SK-N-SH (cell line): ENCODE data around the gene RABGGTA. TPM values are rescaled to one million over a fixed set of nuclear protein-coding genes. Genes with fewer than 3 reads are reported as not detected.

Experiments used
- CTCF ChIA-PET: fragments of 300-600, 350-600 bp; formaldehyde crosslinking; extraction: SDS; loops from one replicate; lab custom pipeline; 2021; lab: Yijun Ruan, JAX
- POLR2A ChIA-PET: fragments of 350-600 bp; sonication (Branson Sonifier 250); formaldehyde crosslinking; extraction: SDS; loops from one replicate; lab custom pipeline; 2020; ENCODE audit warnings: antibody characterized with exemption, inconsistent platforms; lab: Yijun Ruan, JAX
- DNase-seq: peaks from one replicate; pipeline ENCODE4 v3.0.0; 2012
- H2AFZ ChIP-seq: fragments of 200-600 bp; sonication (generic); 2 replicates; pipeline ENCODE4 v1.8.1; 2016; ENCODE audit warnings: antibody characterized with exemption, mild to moderate bottlenecking, low read depth
- H3F3A ChIP-seq: fragments of 200-600 bp; sonication (generic); replicated peaks from 2 replicates; pipeline ENCODE3; 2016; ENCODE audit warnings: antibody characterized with exemption, mild to moderate bottlenecking; ENCODE audit not compliant: insufficient read depth
- H3K27ac ChIP-seq, 2 experiments: fragments of 200-500 bp in 1 of 2; fragments of 200-600 bp in 1 of 2; sonication (Bioruptor generic) in 1 of 2; sonication (generic), shearing (Covaris generic) in 1 of 2; 2 replicates each; pipeline versions ENCODE4 v1.5.1 to v1.6.1; 2014 to 2016; ENCODE audit warnings: low read depth in 2 of 2, inconsistent platforms in 1 of 2, low read length in 1 of 2, mild to moderate bottlenecking in 1 of 2, mixed read lengths in 1 of 2
- H3K27me3 ChIP-seq: fragments of 200-600 bp; sonication (generic), shearing (Covaris generic); 2 replicates; pipeline ENCODE4 v1.6.1; 2016; ENCODE audit warnings: mixed run types; ENCODE audit not compliant: insufficient read depth
- H3K36me3 ChIP-seq, 2 experiments: fragments of 200-500 bp in 1 of 2; fragments of 200-600 bp in 1 of 2; sonication (Bioruptor generic) in 1 of 2; sonication (generic) in 1 of 2; replicated peaks in 1 of 2; 2 replicates each; pipeline versions ENCODE3 to v1.5.1; 2014 to 2016; ENCODE audit warnings: low read length in 1 of 2, mild to moderate bottlenecking in 1 of 2; ENCODE audit not compliant: insufficient read depth in 2 of 2, control insufficient read depth in 1 of 2
- H3K4me1 ChIP-seq, 2 experiments: fragments of 200-500 bp in 1 of 2; fragments of 200-600 bp in 1 of 2; sonication (Bioruptor generic) in 1 of 2; sonication (generic), shearing (Covaris generic) in 1 of 2; 2 replicates each; pipeline versions ENCODE4 v1.5.1 to v1.6.1; 2014 to 2016; ENCODE audit warnings: low read depth in 1 of 2, low read length in 1 of 2, mixed run types in 1 of 2; ENCODE audit not compliant: insufficient read depth in 2 of 2, control insufficient read depth in 1 of 2
- H3K4me2 ChIP-seq: fragments of 200-600 bp; sonication (generic), shearing (Covaris generic); 2 replicates; pipeline ENCODE4 v1.6.1; 2017; ENCODE audit warnings: mixed run types
- H3K4me3 ChIP-seq, 2 experiments: fragments of 200-500 bp in 1 of 2; fragments of 200-600 bp in 1 of 2; sonication (Bioruptor generic) in 1 of 2; sonication (generic), shearing (Covaris generic) in 1 of 2; 2 replicates each; pipeline versions ENCODE4 v1.5.1 to v1.8.1; 2014 to 2016; ENCODE audit warnings: low read depth in 2 of 2, inconsistent platforms in 1 of 2, low read length in 1 of 2, mild to moderate bottlenecking in 1 of 2, mixed read lengths in 1 of 2, moderate library complexity in 1 of 2
- H3K79me2 ChIP-seq: fragments of 200-600 bp; sonication (generic); 2 replicates; pipeline ENCODE4 v1.8.1; 2017; ENCODE audit warnings: mild to moderate bottlenecking; ENCODE audit not compliant: insufficient read depth
- H3K9ac ChIP-seq: fragments of 200-600 bp; sonication (generic); 2 replicates; pipeline ENCODE4 v1.6.1; 2017; ENCODE audit warnings: mixed run types
- H3K9me2 ChIP-seq: fragments of 200-600 bp; sonication (generic); 2 replicates; pipeline ENCODE4 v1.6.1; 2017; ENCODE audit warnings: mixed run types
- H3K9me3 ChIP-seq: fragments of 200-600 bp; sonication (generic); 2 replicates; pipeline ENCODE4 v1.6.1; 2017; ENCODE audit warnings: mixed run types, mild to moderate bottlenecking, moderate library complexity
- H4K20me1 ChIP-seq: fragments of 200-600 bp; sonication (generic); 2 replicates; pipeline ENCODE4 v1.6.1; 2017; ENCODE audit warnings: mild to moderate bottlenecking, mixed run types; ENCODE audit not compliant: insufficient read depth
- CHD2 ChIP-seq: fragments of 150-350 bp; IDR thresholded peaks from 2 replicates; pipeline ENCODE4 v1.6.1; 2018; ENCODE audit warnings: low read length; ENCODE audit not compliant: partially characterized antibody
- ELF1 ChIP-seq: IDR thresholded peaks from 2 replicates; pipeline ENCODE4 v1.4.0; 2012
- EZH2phosphoT487 ChIP-seq: fragments of 200-600 bp; sonication (generic); IDR thresholded peaks from 2 replicates; pipeline ENCODE4 v1.6.1; 2017; ENCODE audit warnings: low read depth, mixed run types, mild to moderate bottlenecking, antibody characterized with exemption, moderate library complexity, borderline replicate concordance
- FOXJ3 ChIP-seq: sonication (generic); formaldehyde crosslinking; IDR thresholded peaks from 2 replicates; pipeline ENCODE4 v1.5.1; 2020; ENCODE audit warnings: mild to moderate bottlenecking, missing genetic modification reagents
- GABPA ChIP-seq: IDR thresholded peaks from 2 replicates; pipeline ENCODE4 v1.4.0; 2012; ENCODE audit warnings: low read depth, mild to moderate bottlenecking
- GATA2 ChIP-seq: sonication (generic); formaldehyde crosslinking; IDR thresholded peaks from 2 replicates; pipeline ENCODE4 v1.5.0; 2020; ENCODE audit warnings: mild to moderate bottlenecking, missing genetic modification reagents
- IRF3 ChIP-seq: fragments of 150-350 bp; IDR thresholded peaks from 2 replicates; pipeline ENCODE4 v1.6.1; 2016; ENCODE audit warnings: mild to moderate bottlenecking, low read depth, low read length
- JUND ChIP-seq: IDR thresholded peaks from 2 replicates; pipeline ENCODE4 v1.4.0; 2012
- MAX ChIP-seq: IDR thresholded peaks from 2 replicates; pipeline ENCODE4 v1.4.0; 2012; ENCODE audit warnings: low read depth
- MEF2A ChIP-seq: IDR thresholded peaks from 2 replicates; pipeline ENCODE4 v1.4.0; 2012; ENCODE audit warnings: low read depth, borderline replicate concordance
- MXI1 ChIP-seq: IDR thresholded peaks from 2 replicates; pipeline ENCODE4 v1.6.1; 2012; ENCODE audit warnings: mild to moderate bottlenecking, low read depth, low read length, improper control_type of control experiment
- NFIC ChIP-seq: IDR thresholded peaks from 2 replicates; pipeline ENCODE4 v1.4.0; 2012; ENCODE audit warnings: borderline replicate concordance
- NRF1 ChIP-seq: IDR thresholded peaks from 2 replicates; pipeline ENCODE4 v1.6.1; 2012; ENCODE audit warnings: low read depth, mild to moderate bottlenecking, low read length
- POLR2AphosphoS5 ChIP-seq: IDR thresholded peaks from 2 replicates; pipeline ENCODE4 v1.6.1; 2012; ENCODE audit warnings: low read depth, low read length
- RCOR1 ChIP-seq: fragments of 150-350 bp; IDR thresholded peaks from 2 replicates; pipeline ENCODE4 v1.6.1; 2017; ENCODE audit warnings: antibody characterized with exemption, low read length
- RFX5 ChIP-seq: IDR thresholded peaks from 2 replicates; pipeline ENCODE4 v1.6.1; 2012; ENCODE audit warnings: mild to moderate bottlenecking, improper control_type of control experiment, low read length
- SIN3A ChIP-seq: IDR thresholded peaks from 2 replicates; pipeline ENCODE4 v1.6.1; 2012; ENCODE audit warnings: low read depth, mild to moderate bottlenecking, low read length, moderate library complexity, borderline replicate concordance
- SMC3 ChIP-seq: IDR thresholded peaks from 2 replicates; pipeline ENCODE4 v1.6.1; 2012; ENCODE audit warnings: low read depth, low read length, improper control_type of control experiment
- TAF1 ChIP-seq: IDR thresholded peaks from 2 replicates; pipeline ENCODE4 v1.6.1; 2012; ENCODE audit warnings: low read depth, mild to moderate bottlenecking, low read length, moderate library complexity, borderline replicate concordance
- YY1 ChIP-seq: IDR thresholded peaks from 2 replicates; pipeline ENCODE4 v1.4.0; 2012; ENCODE audit warnings: low read depth, mild to moderate bottlenecking
- ZBTB33 ChIP-seq: IDR thresholded peaks from 2 replicates; pipeline ENCODE4 v1.4.0; 2012; ENCODE audit warnings: low read depth, borderline replicate concordance
- WGBS: methylation state at CpG from one replicate; pipeline ENCODE4 v1.1.6; 2017; ENCODE audit warnings: low lambda C conversion rate; 5-methylcytosine and 5-hydroxymethylcytosine counted together
- polyA plus RNA-seq, 3 experiments: library from polyadenylated mRNA; depleted of rRNA; stranded (reverse); fragments of >200 nt; gene quantifications; 2 replicates each; pipeline ENCODE4 v1.2.3, GENCODE V29; 2012

RABGGTA gene
- polyA plus RNA-seq, 1 of the 3 experiments (the other 2 are of a cell fraction) = 59.4 TPM

DNA sequence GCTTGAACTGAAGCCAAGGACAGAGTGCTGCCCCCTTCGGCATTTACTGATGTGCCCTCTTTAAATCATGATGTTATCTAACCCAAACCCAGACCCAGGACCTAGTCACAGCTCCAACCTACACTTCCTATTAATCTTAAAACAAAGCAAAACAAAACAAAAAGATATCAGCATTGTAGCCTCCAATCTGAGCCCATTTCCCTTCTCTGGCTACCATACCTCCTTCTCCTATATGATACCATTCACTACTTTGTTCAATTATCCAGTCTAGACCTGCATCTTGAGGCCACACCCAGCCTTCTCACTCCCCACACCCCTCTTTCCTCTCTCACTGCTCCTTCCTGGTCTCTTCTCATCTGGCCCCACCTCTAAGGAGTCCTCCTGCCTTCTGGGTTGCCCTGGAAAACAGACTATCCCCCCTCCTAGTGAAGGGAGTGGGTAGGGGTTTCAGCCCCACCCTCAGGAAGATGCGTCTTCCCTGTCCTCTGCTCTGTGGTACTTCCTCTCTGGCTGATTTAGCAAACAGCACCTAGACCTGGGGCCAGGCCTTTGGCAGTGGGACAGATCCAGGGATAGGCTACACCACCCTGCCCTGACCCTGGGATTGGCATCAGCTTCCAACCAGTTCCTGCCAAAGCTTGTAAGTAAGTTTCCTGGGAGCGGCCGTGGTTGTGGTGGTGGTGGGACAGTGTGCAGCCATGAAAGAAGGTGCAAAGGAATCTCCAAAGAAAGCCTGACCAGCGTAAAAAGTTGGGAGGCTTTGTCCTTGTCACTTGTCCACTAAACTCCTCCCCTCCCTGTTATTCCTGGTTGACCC is 43.2 kb upstream of the RABGGTA start:
- Histone ChIP-seq H3K9me2 (no peaks in the 10 kb centered on the region), H3K79me2 (no peaks in the 10 kb centered on the region), H3K4me2 (no peak overlapping the region), H3K9me3 (no peaks in the 10 kb centered on the region), H2AFZ (no peak overlapping the region), H4K20me1 (no peaks in the 10 kb centered on the region), H3K36me3 (peaks cover 0 to 14% of the 10 kb centered on the region in 2 experiments), H3K4me1 (peaks cover 0 to 8% of the 10 kb centered on the region in 2 experiments; a peak in 1 of 4 replicates), H3K9ac (no peak overlapping the region), H3K27me3 (peaks cover 6% of the 10 kb centered on the region; the same call in 1 of the 2 replicates), H3K27ac (no peak overlapping the region), H3F3A (peaks cover 10% of the 10 kb centered on the region), H3K4me3 (no peak overlapping the region)
- POLR2A ChIA-PET = interaction anchor here (0.6 to 1.1 kb wide), 2 partner anchors 64 to 173 kb away, joined by 3 read pairs; partner anchors contain the start of gene EMC9
- CTCF ChIA-PET = interaction anchor here (0.9 to 4.1 kb wide), 8 partner anchors 11 to 122 kb away, joined by 3 to 19 read pairs (median 4); partner anchors contain the start of gene TINF2
- 81% methylated on average over 5 of the region's 5 CpGs for WGBS
- no peak for TF ChIP-seq ELF1
- no peak for TF ChIP-seq MEF2A
- TF ChIP-seq RFX5 = no peak
- TF ChIP-seq GATA2 (CRISPR knock-in tag) = no peak
- no peak for TF ChIP-seq SIN3A
- no peak for TF ChIP-seq MAX
- no peak for TF ChIP-seq POLR2AphosphoS5
- DNase-seq = no peak

DNA sequence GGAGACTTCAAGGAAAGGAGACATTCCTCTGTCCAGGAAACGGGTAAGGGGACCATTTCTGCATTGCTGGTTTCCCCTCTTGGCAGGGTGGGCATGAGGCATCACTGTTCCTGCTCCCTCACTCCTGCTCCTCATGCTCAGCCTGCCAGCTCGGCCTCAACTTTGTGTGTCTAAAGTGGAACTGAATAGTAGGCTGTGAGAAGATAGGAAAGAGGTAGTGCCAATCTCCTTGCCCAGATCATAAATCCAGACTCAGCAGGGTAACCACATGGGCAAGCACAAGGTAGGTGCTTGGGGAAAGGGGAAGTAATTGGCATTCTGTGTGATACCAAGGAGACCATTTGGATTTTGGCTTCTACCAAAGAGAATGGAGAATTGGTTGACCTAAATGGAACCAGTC is 42.5 kb upstream of the RABGGTA start:
- TF ChIP-seq IRF3 (no peak), NFIC (no peak), POLR2AphosphoS5 (no peak), GABPA (no peak), FOXJ3 (no peak), TAF1 (no peak), JUND (no peak), ELF1 (no peak), CHD2 (no peak), RFX5 (no peak), MEF2A (no peak), SMC3 (no peak), MXI1 (no peak), RCOR1 (no peak), EZH2phosphoT487 (no peak), NRF1 (no peak), MAX (no peak), YY1 (no peak), ZBTB33 (no peak)
- Histone ChIP-seq H3K9me3 (no peaks in the 10 kb centered on the region), H3K79me2 (no peaks in the 10 kb centered on the region), H3K9ac (no peak overlapping the region), H3K4me1 (peaks cover 0 to 8% of the 10 kb centered on the region in 2 experiments; a peak in 1 of 4 replicates), H3K9me2 (no peaks in the 10 kb centered on the region), H3F3A (peaks cover 10% of the 10 kb centered on the region), H3K27me3 (no peaks in the 10 kb centered on the region; the same call in 1 of the 2 replicates), H2AFZ (no peak overlapping the region), H3K4me3 (no peak overlapping the region), H3K4me2 (no peak overlapping the region), H3K27ac (no peak overlapping the region), H4K20me1 (no peaks in the 10 kb centered on the region), H3K36me3 (peaks cover 4 to 17% of the 10 kb centered on the region in 2 experiments)
- DNase-seq = no peak
- CTCF ChIA-PET = interaction anchor here (1.1 to 4.1 kb wide), 7 partner anchors 10 to 123 kb away, joined by 3 to 19 read pairs (median 5); partner anchors contain the start of gene TINF2
- WGBS = 100% methylated on average over 2 of the region's 2 CpGs
- POLR2A ChIA-PET = interaction anchor here (0.6 to 1.1 kb wide), 2 partner anchors 63 to 173 kb away, joined by 3 read pairs; partner anchors contain the start of gene EMC9
